Ovary (tissue), 9 donors: Measurements from ENCODE around the gene OPCML. TPM values are rescaled to one million over a fixed set of nuclear protein-coding genes. Genes with fewer than 3 reads are reported as not detected.
"Not testable (repeated sequence)": the region's sequence is repeated elsewhere in the genome, so short reads cannot be mapped to it uniquely, and the experiment has no call there.

Source experiments
- DNase-seq, 5 donors: peaks; one replicate each; pipeline ENCODE4 v3.0.0-alpha.2; 2019 to 2020
- H3K27ac ChIP-seq, 2 donors: fragments of 200-600 bp; one replicate each; pipeline versions ENCODE4 v1.5.1 to v1.8.0; 2019 to 2022
- H3K27me3 ChIP-seq: fragments of 200-600 bp; one replicate; pipeline ENCODE4 v1.8.0; 2022
- H3K36me3 ChIP-seq: fragments of 200-600 bp; sonication (generic); one replicate; pipeline ENCODE4 v1.5.1; 2019
- H3K4me1 ChIP-seq: one replicate; pipeline ENCODE4 v1.8.1; 2013; ENCODE audit warnings: mild to moderate bottlenecking, moderate library complexity; ENCODE audit not compliant: insufficient read depth
- H3K4me3 ChIP-seq: fragments of 200-600 bp; sonication (generic); one replicate; pipeline ENCODE4 v1.5.1; 2017
- H3K9me3 ChIP-seq, 2 donors: fragments of 200-600 bp in 1 of 2; sonication (generic) in 1 of 2; one replicate each; pipeline versions ENCODE4 v1.5.1 to v1.8.1; 2013 to 2019; ENCODE audit warnings: mild to moderate bottlenecking in 1 of 2, moderate library complexity in 1 of 2
- CTCF ChIP-seq, 3 donors: fragments of 450-650 bp in 2 of 3; fragments of 200-600 bp in 1 of 3; IDR thresholded peaks; one replicate each; pipeline versions ENCODE4 v1.5.1 to v1.8.0; 2016 to 2022; ENCODE audit warnings: antibody characterized with exemption in 3 of 3, mild to moderate bottlenecking in 1 of 3
- EP300 ChIP-seq: sonication (generic); formaldehyde crosslinking; IDR thresholded peaks from one replicate; pipeline ENCODE4 v1.6.1; 2017; ENCODE audit warnings: antibody characterized with exemption
- POLR2A ChIP-seq: fragments of 450-650 bp; IDR thresholded peaks from one replicate; pipeline ENCODE4 v1.6.1; 2017; ENCODE audit warnings: antibody characterized with exemption, mild to moderate bottlenecking, moderate library complexity
- WGBS, 3 donors: extraction: QIAGEN DNeasy Blood & Tissue Kit in 1 of 3; methylation state at CpG; one replicate each; pipeline versions ENCODE4 v1.1.5 to v1.1.7; 2013 to 2017; 5-methylcytosine and 5-hydroxymethylcytosine counted together
- intact Hi-C, 4 donors: fragments of 100-400 bp; cut with DNase I; formaldehyde crosslinking; loops; one replicate each; pipeline versions ENCODE4 v1.11.0 to v1.15.1; 2022 to 2023
- polyA plus RNA-seq, 2 donors: library from polyadenylated mRNA; stranded (reverse); fragments of 200-250 nt in 1 of 2; fragments of 350-450 nt in 1 of 2; fragmentation: Illumina TruSeq in 1 of 2; extraction: RNeasy Lipid Tissue Mini Kit (QIAGEN cat#74804) in 1 of 2; gene quantifications; one replicate each; pipeline ENCODE4 v1.2.3, GENCODE V29; 2013 to 2014
- total RNA-seq, 7 donors: library from RNA; depleted of rRNA in 2 of 7; stranded (reverse); fragments of >200 nt in 2 of 7; fragmentation: NEBNext Ultra II Directional in 3 of 7; extraction: Animal tissue kit (Norgen Biotek cat#: 25700) in 3 of 7; gene quantifications; one replicate each; pipeline versions ENCODE4 v1.1.0 to v1.2.4, GENCODE V29; 2016 to 2023
- donor health status: DM: no; HTN: no; CAD: no; lungs with moderate emphysema.
- donor health status: DM: no; HTN: no; CAD: no.
- donor health status: Bipolar disorder and iron deficiency.
- donor health status: DM: yes; HTN: yes; CAD: no.
- donor health status: DM: no; HTN: no; CAD: no.
- donor health status: DM: yes; HTN: yes; CAD: no.

Gene OPCML
- total and polyA plus RNA-seq, 9 donors = under 0.01 to 2.8 (median 0.32) TPM; not detected in 2

- no peak for TF ChIP-seq CTCF (IDR thresholded peaks at IDR 0.05)
- TF ChIP-seq EP300 = no peak
- TF ChIP-seq POLR2A = no peak
- intact Hi-C loops = no loop called here
- no peaks in the 10 kb centered on the region for H3K4me1 ChIP-seq
- no peaks in the 10 kb centered on the region for H3K27me3 ChIP-seq
- no peak overlapping the region for H3K27ac ChIP-seq
- H3K4me3 ChIP-seq = no peak overlapping the region
- DNase-seq = no peak
- 90 to 100% (median 91%) methylated on average over 3 of the region's 3 CpGs for WGBS, 3 donors
- H3K36me3 ChIP-seq = no peaks in the 10 kb centered on the region
- H3K9me3 ChIP-seq = no peaks in the 10 kb centered on the region
These were observed 1152.8 kb downstream of the OPCML start for GRCh38 chr11:132379540-132379939.

- 85 to 90% (median 88%) methylated on average over 4 of the region's 4 CpGs for WGBS, 3 donors
- H3K4me3 ChIP-seq = no peak overlapping the region
- no peaks in the 10 kb centered on the region for H3K27me3 ChIP-seq
- no peaks in the 10 kb centered on the region for H3K9me3 ChIP-seq
- no peak for DNase-seq
- no peak overlapping the region for H3K27ac ChIP-seq
- H3K36me3 ChIP-seq = no peaks in the 10 kb centered on the region
- intact Hi-C loops = no loop called here
- H3K4me1 ChIP-seq = no peaks in the 10 kb centered on the region
- TF ChIP-seq EP300 (no peak), POLR2A (no peak), CTCF (IDR thresholded peaks at IDR 0.05) (no peak)
These were observed 1158.7 kb downstream of the OPCML start for GRCh38 chr11:132373405-132374143.

GRCh38 chr11:132370114-132370513, 1162.2 kb downstream of the OPCML start:
- H3K4me3 ChIP-seq, H3K27me3 ChIP-seq, intact Hi-C loops, H3K27ac ChIP-seq, H3K9me3 ChIP-seq, H3K4me1 ChIP-seq, H3K36me3 ChIP-seq, DNase-seq: not testable (repeated sequence)

GRCh38 chr11:132367293-132367692, 1165.0 kb downstream of the OPCML start:
- no peaks in the 10 kb centered on the region for H3K27me3 ChIP-seq
- 89 to 93% (median 92%) methylated on average over 3 of the region's 3 CpGs for WGBS, 3 donors
- TF ChIP-seq CTCF (IDR thresholded peaks at IDR 0.05) (no peak), EP300 (no peak), POLR2A (no peak)
- DNase-seq = no peak
- intact Hi-C loops = loop anchor here in 1 of 4 donors (5.0 kb wide), 1 partner anchor 275 kb away; no protein-coding TSS in a partner anchor
- no peaks in the 10 kb centered on the region for H3K9me3 ChIP-seq
- H3K4me3 ChIP-seq = no peak overlapping the region
- no peaks in the 10 kb centered on the region for H3K36me3 ChIP-seq
- H3K4me1 ChIP-seq = no peaks in the 10 kb centered on the region
- no peak overlapping the region for H3K27ac ChIP-seq

GRCh38 chr11:132365650-132366049, 1166.7 kb downstream of the OPCML start:
- Histone ChIP-seq H3K27me3 (no peaks in the 10 kb centered on the region), H3K27ac (no peak overlapping the region), H3K9me3 (no peaks in the 10 kb centered on the region), H3K4me3 (no peak overlapping the region), H3K4me1 (no peaks in the 10 kb centered on the region), H3K36me3 (no peaks in the 10 kb centered on the region)
- 85 to 91% (median 88%) methylated on average over 3 of the region's 3 CpGs for WGBS, 3 donors
- no peak for DNase-seq
- TF ChIP-seq CTCF (IDR thresholded peaks at IDR 0.05) (no peak), POLR2A (no peak), EP300 (no peak)
- intact Hi-C loops = loop anchor here in 1 of 4 donors (5.0 kb wide), 1 partner anchor 273 kb away; no protein-coding TSS in a partner anchor
